Hepatocyte (in vitro differentiated cells): ENCODE measurements around the gene CTNNB1. TPM values are rescaled to one million over a fixed set of nuclear protein-coding genes. Genes with fewer than 3 reads are reported as not detected.

ENCODE experiments used
- DNase-seq: peaks from one replicate; pipeline ENCODE4 v3.0.0-alpha.2; 2016; ENCODE audit warnings: low spot score
- H2AFZ ChIP-seq: fragments of 200-600 bp; sonication (generic); 2 replicates; pipeline ENCODE4 v1.6.0; 2016; ENCODE audit warnings: antibody characterized with exemption, mild to moderate bottlenecking
- H3K27ac ChIP-seq: fragments of 200-600 bp; sonication (generic); 2 replicates; pipeline ENCODE4 v1.5.1; 2016; ENCODE audit warnings: mild to moderate bottlenecking
- H3K27me3 ChIP-seq: fragments of 200-600 bp; sonication (generic); 2 replicates; pipeline ENCODE4 v1.6.1; 2016
- H3K36me3 ChIP-seq: fragments of 200-600 bp; sonication (generic); replicated peaks from 2 replicates; pipeline ENCODE4 v1.5.1; 2016; ENCODE audit warnings: low read depth; ENCODE audit not compliant: insufficient read depth
- H3K4me1 ChIP-seq: fragments of 200-600 bp; sonication (generic); 2 replicates; pipeline ENCODE4 v1.5.1; 2016; ENCODE audit warnings: mild to moderate bottlenecking, moderate library complexity; ENCODE audit not compliant: insufficient read depth
- H3K4me2 ChIP-seq: fragments of 200-600 bp; sonication (generic); 2 replicates; pipeline ENCODE4 v1.6.0; 2016
- H3K4me3 ChIP-seq: fragments of 200-600 bp; sonication (generic); 2 replicates; pipeline ENCODE4 v1.5.1; 2016; ENCODE audit warnings: mild to moderate bottlenecking
- H3K79me2 ChIP-seq: fragments of 200-600 bp; sonication (generic); 2 replicates; pipeline ENCODE4 v1.6.0; 2017; ENCODE audit warnings: mild to moderate bottlenecking
- H3K9me2 ChIP-seq: fragments of 200-600 bp; sonication (generic); replicated peaks from 2 replicates; pipeline ENCODE4 v1.6.0; 2017; ENCODE audit warnings: mild to moderate bottlenecking; ENCODE audit not compliant: insufficient read depth
- H3K9me3 ChIP-seq: fragments of 200-600 bp; sonication (generic); 2 replicates; pipeline ENCODE4 v1.5.1; 2016; ENCODE audit warnings: low read depth, mild to moderate bottlenecking
- H4K20me1 ChIP-seq: fragments of 200-600 bp; sonication (generic); 2 replicates; pipeline ENCODE4 v1.6.0; 2016; ENCODE audit warnings: mild to moderate bottlenecking; ENCODE audit not compliant: insufficient read depth, poor library complexity, severe bottlenecking
- CTCF ChIP-seq: fragments of 200-600 bp; sonication (generic); IDR thresholded peaks from 2 replicates; pipeline ENCODE4 v1.5.1; 2016; ENCODE audit warnings: antibody characterized with exemption, mild to moderate bottlenecking; ENCODE audit not compliant: poor library complexity
- EZH2 ChIP-seq: fragments of 200-600 bp; sonication (generic); IDR thresholded peaks from 2 replicates; pipeline ENCODE4 v1.6.1; 2016; ENCODE audit warnings: antibody characterized with exemption, mild to moderate bottlenecking, borderline replicate concordance
- EZH2phosphoT487 ChIP-seq: fragments of 200-600 bp; sonication (generic); IDR thresholded peaks from one replicate; pipeline ENCODE4 v1.6.1; 2018; ENCODE audit warnings: antibody characterized with exemption, mild to moderate bottlenecking, low read depth, moderate library complexity; ENCODE audit not compliant: unreplicated experiment, severe bottlenecking
- WGBS: methylation state at CpG from one replicate; pipeline ENCODE4 v1.1.6; 2016; ENCODE audit warnings: low lambda C conversion rate; ENCODE audit errors: missing lambda C conversion rate; 5-methylcytosine and 5-hydroxymethylcytosine counted together
- polyA plus RNA-seq: library from polyadenylated mRNA; unstranded; fragments of >200 nt; fragmentation: Nextera tagmentation; extraction: Ambion mirVana; gene quantifications from 2 replicates; pipeline ENCODE4 v1.2.1, GENCODE V29; 2016
- total RNA-seq: library from RNA; depleted of rRNA; stranded (reverse); fragments of >200 nt; gene quantifications from 2 replicates; pipeline ENCODE4 v1.2.3, GENCODE V29; 2014

The CTNNB1 gene
- total and polyA plus RNA-seq, 2 experiments from 2014 or later, result 137 to 663 TPM

DNA sequence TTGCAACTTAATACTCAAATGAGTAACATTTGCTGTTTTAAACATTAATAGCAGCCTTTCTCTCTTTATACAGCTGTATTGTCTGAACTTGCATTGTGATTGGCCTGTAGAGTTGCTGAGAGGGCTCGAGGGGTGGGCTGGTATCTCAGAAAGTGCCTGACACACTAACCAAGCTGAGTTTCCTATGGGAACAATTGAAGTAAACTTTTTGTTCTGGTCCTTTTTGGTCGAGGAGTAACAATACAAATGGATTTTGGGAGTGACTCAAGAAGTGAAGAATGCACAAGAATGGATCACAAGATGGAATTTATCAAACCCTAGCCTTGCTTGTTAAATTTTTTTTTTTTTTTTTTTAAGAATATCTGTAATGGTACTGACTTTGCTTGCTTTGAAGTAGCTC lies 40.3 kb downstream of the CTNNB1 start:
- H3K36me3 ChIP-seq, result peaks cover 9% of the 10 kb centered on the region
- no peak overlapping the region for H3K27ac ChIP-seq
- no peaks in the 10 kb centered on the region for H3K9me2 ChIP-seq
- H3K4me1 ChIP-seq, result no peaks in the 10 kb centered on the region
- peaks cover under 1% of the 10 kb centered on the region for H4K20me1 ChIP-seq
- WGBS, result 63% methylated on average over 2 of the region's 2 CpGs
- DNase-seq, result no peak
- TF ChIP-seq EZH2, result no peak
- TF ChIP-seq EZH2phosphoT487, result no peak
- no peak for TF ChIP-seq CTCF
- no peak overlapping the region for H3K4me2 ChIP-seq
- H3K27me3 ChIP-seq, result no peaks in the 10 kb centered on the region
- H2AFZ ChIP-seq, result no peak overlapping the region
- H3K79me2 ChIP-seq, result peaks cover 25% of the 10 kb centered on the region
- H3K4me3 ChIP-seq, result no peak overlapping the region
- H3K9me3 ChIP-seq, result no peaks in the 10 kb centered on the region

DNA sequence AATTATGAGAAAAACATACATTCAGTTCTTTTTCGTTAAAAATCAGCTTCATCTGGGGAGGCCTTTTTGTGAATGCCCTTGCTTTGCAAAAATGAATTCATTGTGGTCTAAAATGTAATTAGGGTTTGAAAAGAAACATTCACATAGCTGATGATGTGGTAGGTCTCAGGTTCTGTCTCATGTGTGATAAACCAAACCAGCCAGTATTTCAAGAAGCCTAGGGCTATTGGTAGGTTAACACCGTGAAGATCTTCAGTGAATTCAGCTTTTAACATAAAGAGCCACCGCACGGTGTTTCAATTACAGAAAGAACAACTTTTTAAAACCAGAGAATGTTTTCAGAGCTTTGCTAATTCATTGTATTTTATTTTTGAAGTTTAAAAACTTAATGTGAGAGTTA lies 41.9 kb downstream of the CTNNB1 start:
- Histone ChIP-seq H4K20me1 (no peaks in the 10 kb centered on the region), H3K4me3 (no peak overlapping the region), H3K4me1 (no peaks in the 10 kb centered on the region), H3K9me3 (no peaks in the 10 kb centered on the region), H3K27ac (no peak overlapping the region), H3K4me2 (no peak overlapping the region), H3K9me2 (no peaks in the 10 kb centered on the region), H2AFZ (no peak overlapping the region), H3K27me3 (no peaks in the 10 kb centered on the region), H3K79me2 (peaks cover 22% of the 10 kb centered on the region), H3K36me3 (peaks cover 6% of the 10 kb centered on the region)
- DNase-seq, result no peak
- TF ChIP-seq CTCF, result no peak
- TF ChIP-seq EZH2phosphoT487, result no peak
- TF ChIP-seq EZH2, result no peak
- 82% methylated on average over 4 of the region's 4 CpGs for WGBS

DNA sequence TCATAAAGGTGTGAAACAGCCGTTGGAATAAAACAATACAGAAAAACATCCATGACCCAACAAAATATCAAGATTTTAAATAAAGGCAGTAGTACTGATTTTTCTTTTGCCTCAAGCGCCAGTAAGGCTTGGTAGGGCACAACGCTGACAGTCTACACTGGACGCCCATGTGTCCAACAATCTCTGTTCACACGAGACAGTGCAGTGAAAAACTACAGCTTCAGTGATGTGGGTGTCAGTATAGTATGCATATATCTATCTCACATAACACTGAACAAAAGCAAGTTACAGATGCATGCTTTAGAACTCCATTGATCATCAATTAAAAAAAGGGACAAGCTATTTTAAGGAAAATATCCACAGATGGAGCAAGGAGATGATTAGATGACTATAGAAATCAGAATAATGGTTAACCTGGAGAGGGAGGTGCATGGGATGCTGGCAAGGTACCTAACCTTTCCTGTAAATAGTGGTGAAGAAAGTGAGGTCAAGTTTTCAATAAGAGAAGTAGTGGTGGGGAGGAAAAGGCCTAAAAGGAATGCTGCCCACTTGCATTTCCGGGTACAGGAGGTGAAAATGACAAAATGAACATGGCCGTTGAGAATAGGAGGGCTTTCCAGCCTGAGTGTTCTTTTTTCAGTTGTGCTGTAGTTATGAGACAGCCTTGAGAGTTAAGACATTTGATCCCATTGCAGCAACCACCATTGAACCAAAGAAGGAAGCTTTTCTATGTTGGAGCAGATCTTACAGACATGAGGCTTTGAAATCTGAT lies 42.7 kb downstream of the CTNNB1 start:
- TF ChIP-seq EZH2 (no peak), CTCF (no peak), EZH2phosphoT487 (no peak)
- 91% methylated on average over 7 of the region's 7 CpGs for WGBS
- Histone ChIP-seq H3K4me2 (no peak overlapping the region), H3K27ac (peak overlapping the region; percentile 11), H3K27me3 (no peaks in the 10 kb centered on the region), H3K9me3 (no peaks in the 10 kb centered on the region), H4K20me1 (no peaks in the 10 kb centered on the region), H2AFZ (no peak overlapping the region), H3K36me3 (peaks cover 6% of the 10 kb centered on the region), H3K4me1 (no peaks in the 10 kb centered on the region), H3K4me3 (no peak overlapping the region), H3K9me2 (no peaks in the 10 kb centered on the region), H3K79me2 (peaks cover 17% of the 10 kb centered on the region)
- DNase-seq, result no peak
